ENCODE results near the gene DBI. TPM values are rescaled to one million over a fixed set of nuclear protein-coding genes. Genes with fewer than 3 reads are reported as not detected.

The DBI gene
- total RNA-seq, 1 experiment from 2014 or later: 273 TPM

DNA sequence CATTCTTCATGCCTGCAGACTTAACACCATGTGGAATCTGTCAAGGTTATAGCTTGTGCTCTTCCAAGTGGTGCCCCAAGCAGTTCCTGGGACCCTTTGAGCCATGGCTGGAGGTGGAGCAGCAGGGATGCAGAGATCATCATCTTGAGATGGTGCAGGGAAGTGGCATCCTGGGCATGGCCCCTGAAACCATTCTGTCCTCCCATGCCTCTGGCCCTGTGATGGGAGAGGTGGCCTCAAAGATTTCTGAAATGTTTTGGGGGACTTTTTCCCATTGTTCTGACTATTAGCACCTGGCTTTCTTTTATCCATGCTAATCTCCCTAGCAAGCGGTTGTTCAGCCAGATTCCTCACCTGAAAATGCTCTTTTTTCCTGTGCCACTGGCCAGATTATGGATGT is 54.5 kb downstream of the DBI start:
- H3K4me1 ChIP-seq (ENCODE audit: insufficient read depth, low read length): no peaks in the 10 kb centered on the region
- intact Hi-C loops (cut with micrococcal nuclease): no loop called here
- BruUV-seq (replicated peaks): no TSS peak
- H3K4me3 ChIP-seq (ENCODE audit: low read length): no peak overlapping the region
- no peak overlapping the region for H3K9ac ChIP-seq (ENCODE audit: low read length)
- ATAC-seq: no peak
- DNase-seq: no peak
- H2AFZ ChIP-seq (ENCODE audit: low read length): no peak overlapping the region
- no peak overlapping the region for H3K4me2 ChIP-seq (ENCODE audit: low read length)
- no peaks in the 10 kb centered on the region for H3K36me3 ChIP-seq (ENCODE audit: low read depth, low read length)
- no peaks in the 10 kb centered on the region for H4K20me1 ChIP-seq (ENCODE audit: low read length)
- POLR2A ChIA-PET (ENCODE audit: unreplicated experiment): no interaction called here
- no peaks in the 10 kb centered on the region for H3K79me2 ChIP-seq (ENCODE audit: low read length)
- no peaks in the 10 kb centered on the region for H3K9me3 ChIP-seq (ENCODE audit: low read length)
- TF ChIP-seq, protein P1, sequence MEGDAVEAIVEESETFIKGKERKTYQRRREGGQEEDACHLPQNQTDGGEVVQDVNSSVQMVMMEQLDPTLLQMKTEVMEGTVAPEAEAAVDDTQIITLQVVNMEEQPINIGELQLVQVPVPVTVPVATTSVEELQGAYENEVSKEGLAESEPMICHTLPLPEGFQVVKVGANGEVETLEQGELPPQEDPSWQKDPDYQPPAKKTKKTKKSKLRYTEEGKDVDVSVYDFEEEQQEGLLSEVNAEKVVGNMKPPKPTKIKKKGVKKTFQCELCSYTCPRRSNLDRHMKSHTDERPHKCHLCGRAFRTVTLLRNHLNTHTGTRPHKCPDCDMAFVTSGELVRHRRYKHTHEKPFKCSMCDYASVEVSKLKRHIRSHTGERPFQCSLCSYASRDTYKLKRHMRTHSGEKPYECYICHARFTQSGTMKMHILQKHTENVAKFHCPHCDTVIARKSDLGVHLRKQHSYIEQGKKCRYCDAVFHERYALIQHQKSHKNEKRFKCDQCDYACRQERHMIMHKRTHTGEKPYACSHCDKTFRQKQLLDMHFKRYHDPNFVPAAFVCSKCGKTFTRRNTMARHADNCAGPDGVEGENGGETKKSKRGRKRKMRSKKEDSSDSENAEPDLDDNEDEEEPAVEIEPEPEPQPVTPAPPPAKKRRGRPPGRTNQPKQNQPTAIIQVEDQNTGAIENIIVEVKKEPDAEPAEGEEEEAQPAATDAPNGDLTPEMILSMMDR (conservative IDR thresholded peaks at IDR 0.05; ENCODE audit: low read depth, low read length): no peak
- TF ChIP-seq EZH2phosphoT487 (IDR thresholded peaks at IDR 0.05; ENCODE audit: borderline replicate concordance, low read length) (no peak), EZH2 (IDR thresholded peaks at IDR 0.05; ENCODE audit: low read length, unreplicated experiment) (no peak)
- no peaks in the 10 kb centered on the region for H3K9me2 ChIP-seq (replicated peaks; ENCODE audit: low read length)
- H3K27ac ChIP-seq (ENCODE audit: low read length): no peak overlapping the region
- CTCF ChIA-PET: no interaction called here
- no peaks in the 10 kb centered on the region for H3F3A ChIP-seq (ENCODE audit: low read length, unreplicated experiment)
- peaks cover 14% of the 10 kb centered on the region for H3K27me3 ChIP-seq (ENCODE audit: low read length)

- Histone ChIP-seq H3K9me2 (replicated peaks; ENCODE audit: low read length) (no peaks in the 10 kb centered on the region), H3K79me2 (ENCODE audit: low read length) (no peaks in the 10 kb centered on the region), H3K36me3 (ENCODE audit: low read depth, low read length) (no peaks in the 10 kb centered on the region), H3F3A (ENCODE audit: low read length, unreplicated experiment) (no peaks in the 10 kb centered on the region), H3K9me3 (ENCODE audit: low read length) (no peaks in the 10 kb centered on the region), H3K4me3 (ENCODE audit: low read length) (no peak overlapping the region), H3K27ac (ENCODE audit: low read length) (no peak overlapping the region), H3K9ac (ENCODE audit: low read length) (no peak overlapping the region), H3K27me3 (ENCODE audit: low read length) (peaks cover 18% of the 10 kb centered on the region), H3K4me2 (ENCODE audit: low read length) (no peak overlapping the region), H3K4me1 (ENCODE audit: insufficient read depth, low read length) (no peaks in the 10 kb centered on the region), H4K20me1 (ENCODE audit: low read length) (no peaks in the 10 kb centered on the region), H2AFZ (ENCODE audit: low read length) (no peak overlapping the region)
- no peak for DNase-seq
- ChIA-PET CTCF (no interaction called here), POLR2A (ENCODE audit: unreplicated experiment) (no interaction called here)
- no peak for ATAC-seq
- TF ChIP-seq EZH2 (IDR thresholded peaks at IDR 0.05; ENCODE audit: low read length, unreplicated experiment) (no peak), EZH2phosphoT487 (IDR thresholded peaks at IDR 0.05; ENCODE audit: borderline replicate concordance, low read length) (no peak)
- TF ChIP-seq, protein P1 (conservative IDR thresholded peaks at IDR 0.05; ENCODE audit: low read depth, low read length): no peak
- intact Hi-C loops (cut with micrococcal nuclease): no loop called here
- no TSS peak for BruUV-seq (replicated peaks)
Measured at GRCh38 chr2:119421741-119422140, 55.0 kb downstream of the DBI start.

Other genes starting within 250 kb of the DBI start
- gene C1QL2, start 208.2 kb upstream of the DBI start, total RNA-seq (2014; rRNA removed): not detected in 2 replicates
- 24.6 and 27.3 TPM in 2 replicates for gene STEAP3, start 143.1 kb upstream of the DBI start, total RNA-seq (2014; rRNA removed)
- gene C2orf76, start 143 bp upstream of the DBI start, total RNA-seq (2014; rRNA removed): 3.1 and 10.2 TPM in 2 replicates
- 0.26 and 0.40 TPM in 2 replicates for gene TMEM37, start 64.9 kb downstream of the DBI start, total RNA-seq (2014; rRNA removed)
- not detected in 2 replicates for gene SCTR, start 157.5 kb downstream of the DBI start, total RNA-seq (2014; rRNA removed)
- not detected in 2 replicates for gene CFAP221, start 177.5 kb downstream of the DBI start, total RNA-seq (2014; rRNA removed)

Measured in PC-3 (cell line).